ENCODE data around the gene EIF6. TPM values are rescaled to one million over a fixed set of nuclear protein-coding genes. Genes with fewer than 3 reads are reported as not detected.
A peak's percentile ranks its signal among the peaks of the same experiment; 100 is the strongest.

The EIF6 gene
- total and polyA plus RNA-seq, 9 of the 15 experiments (the other 6 are each of a cell fraction or from before 2014, with no cell fraction given): 165 to 832 (median 229) TPM

GRCh38 chr20:35284992-35285805 is 627 bp upstream of the EIF6 start:
- peak; percentile 31 for ATAC-seq
- peak overlapping the region; percentile 80 for H3K27ac ChIP-seq (ENCODE audit: extremely low read depth, low read depth, low read length)
- TF ChIP-seq SAP30 (IDR thresholded peaks at IDR 0.05; ENCODE audit: borderline replicate concordance, insufficient read depth, low read depth, low read length, poor library complexity, severe bottlenecking): peak; percentile 76
- 0 out of 2 replicates have a peak, but pooled peaks have one; percentile 26 for TF ChIP-seq ZBTB17 (CRISPR knock-in tag; IDR thresholded peaks at IDR 0.05)
- 0 out of 2 replicates have a peak, but pooled peaks have one; percentile 41 for TF ChIP-seq SMARCE1 (IDR thresholded peaks at IDR 0.05)
- 0 out of 6 replicates have a peak, but pooled peaks of 1 of the 3 experiments have one; percentile 0 for TF ChIP-seq CTCF (IDR thresholded peaks at IDR 0.05 in 2 of 3, conservative IDR thresholded peaks at IDR 0.05 in 1 of 3; ENCODE audit: insufficient read depth in 2 of 3, low read depth in 1 of 3, low read length in 3 of 3)
- no peak for TF ChIP-seq SNIP1 (IDR thresholded peaks at IDR 0.05; ENCODE audit: low read depth)
- TF ChIP-seq ARID2 (IDR thresholded peaks at IDR 0.05): 0 out of 2 replicates have a peak, but pooled peaks have one; percentile 16
- TF ChIP-seq POLR2B (IDR thresholded peaks at IDR 0.05; ENCODE audit: low read depth, partially characterized antibody): no peak
- peak; percentile 95 for TF ChIP-seq LARP7 (IDR thresholded peaks at IDR 0.05)
- no peak for TF ChIP-seq BRD4 (IDR thresholded peaks at IDR 0.05)
- TF ChIP-seq BRD9 (IDR thresholded peaks at IDR 0.05; ENCODE audit: low read depth, partially characterized antibody): peak; percentile 29
- no peak for TF ChIP-seq POLR2H (tag; IDR thresholded peaks at IDR 0.05; ENCODE audit: low read depth)
- 0 out of 4 replicates have a peak, but pooled peaks of 1 of the 2 experiments have one; percentile 21 for TF ChIP-seq KDM4B (IDR thresholded peaks at IDR 0.05; ENCODE audit: borderline replicate concordance in 2 of 2, low read depth in 1 of 2)

More at GRCh38 chr20:35284992-35285805, 627 bp upstream of the EIF6 start:
- H3K4me2 ChIP-seq (ENCODE audit: insufficient read depth, low read length): peak overlapping the region; percentile 95
- TSS peak; percentile 93 for BruUV-seq (replicated peaks)
- ChIA-PET CTCF (ENCODE audit: low intra/inter-chr PET ratio) (no interaction called here), POLR2A (interaction anchor here (1.0 to 1.9 kb wide), 6 partner anchors 12 to 21 kb away, joined by 4 to 10 read pairs (median 6); no protein-coding TSS in a partner anchor)
- H3K79me2 ChIP-seq (ENCODE audit: control insufficient read depth, insufficient read depth, low read length): peaks cover 39% of the 10 kb centered on the region
- H3K27me3 ChIP-seq (ENCODE audit: control insufficient read depth in 2 of 2, insufficient read depth in 2 of 2, low read length in 2 of 2): no peaks in the 10 kb centered on the region
- H3K9ac ChIP-seq (ENCODE audit: insufficient read depth in 1 of 2, low read depth in 2 of 2, low read length in 2 of 2): peak overlapping the region; percentile 86 to 98
- 16% methylated on average over 19 of the region's 19 CpGs for WGBS (ENCODE audit: insufficient coverage, low coverage, missing lambda C conversion rate)
- in situ Hi-C loops (cut with MboI) (no loop called here), intact Hi-C loops (cut with micrococcal nuclease) (no loop called here)
- DNase-seq (ENCODE audit: extremely low read depth in 1 of 4, low spot score in 3 of 4) (no peak), FAIRE-seq (no peak)
- H3K4me3 ChIP-seq: peak overlapping the region; percentile 85
- H2AFZ ChIP-seq (ENCODE audit: low read depth, low read length): peak overlapping the region; percentile 98
- no peaks in the 10 kb centered on the region for H3K9me3 ChIP-seq (replicated peaks; ENCODE audit: control insufficient read depth, insufficient read depth, low read depth, low read length)
- no peaks in the 10 kb centered on the region for H3K9me1 ChIP-seq (ENCODE audit: control insufficient read depth, insufficient read depth, low read length)
- H3K4me1 ChIP-seq (replicated peaks in 1 of 2; ENCODE audit: control insufficient read depth in 2 of 2, insufficient read depth in 2 of 2, low read length in 2 of 2): peaks cover 10 to 47% of the 10 kb centered on the region in 2 experiments; a peak in 4 of 5 replicates
- H3K36me3 ChIP-seq (ENCODE audit: control insufficient read depth, insufficient read depth, low read length): peaks cover 30% of the 10 kb centered on the region
- no peaks in the 10 kb centered on the region for H4K20me1 ChIP-seq (replicated peaks; ENCODE audit: control insufficient read depth, insufficient read depth, low read length)

Measured in K562 (cell line).